Smooth muscle cell of the brain vasculature (primary cell): ENCODE results near the gene C6orf62.
"Not testable (repeated sequence)": the region's sequence is repeated elsewhere in the genome, so short reads cannot be mapped to it uniquely, and the experiment has no call there.

ENCODE experiments used
- DNase-seq: peaks from one replicate; pipeline ENCODE4 v3.0.0-alpha.2; 2012; ENCODE audit warnings: low read depth, low spot score

C6orf62 gene

DNA sequence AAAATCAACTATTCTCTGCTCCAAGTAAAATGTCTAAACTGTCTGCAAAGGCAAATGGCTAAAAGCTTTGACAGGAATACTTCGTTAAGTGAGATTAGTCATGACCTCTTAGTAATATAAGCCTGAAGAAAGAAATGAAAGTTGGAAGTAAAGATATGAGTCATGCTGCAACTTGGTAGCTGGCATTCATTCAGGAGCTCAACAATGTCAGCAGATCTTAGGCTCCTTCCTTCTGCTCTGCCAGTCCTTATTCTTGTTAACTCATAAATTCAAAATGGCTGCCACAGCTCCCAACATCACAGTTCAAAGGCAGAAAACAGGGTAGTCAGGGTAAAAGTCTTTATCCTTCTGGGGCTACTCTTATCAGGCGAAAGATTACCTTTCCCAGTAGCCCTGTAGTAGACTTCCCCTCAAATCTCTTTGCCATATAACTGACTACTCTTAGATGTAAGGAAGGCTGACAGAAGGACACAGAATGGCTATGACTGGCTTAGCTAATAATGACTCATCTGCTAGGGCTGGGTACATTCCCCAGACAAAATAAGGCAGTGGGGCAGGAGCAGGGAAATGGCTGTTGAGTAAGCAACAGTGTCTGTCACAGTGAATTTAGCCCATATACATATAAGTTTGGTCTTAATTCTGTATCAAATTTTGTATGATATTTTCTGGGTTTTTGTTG is 24.4 kb upstream of the C6orf62 start:
- peak; percentile 60 for DNase-seq

DNA sequence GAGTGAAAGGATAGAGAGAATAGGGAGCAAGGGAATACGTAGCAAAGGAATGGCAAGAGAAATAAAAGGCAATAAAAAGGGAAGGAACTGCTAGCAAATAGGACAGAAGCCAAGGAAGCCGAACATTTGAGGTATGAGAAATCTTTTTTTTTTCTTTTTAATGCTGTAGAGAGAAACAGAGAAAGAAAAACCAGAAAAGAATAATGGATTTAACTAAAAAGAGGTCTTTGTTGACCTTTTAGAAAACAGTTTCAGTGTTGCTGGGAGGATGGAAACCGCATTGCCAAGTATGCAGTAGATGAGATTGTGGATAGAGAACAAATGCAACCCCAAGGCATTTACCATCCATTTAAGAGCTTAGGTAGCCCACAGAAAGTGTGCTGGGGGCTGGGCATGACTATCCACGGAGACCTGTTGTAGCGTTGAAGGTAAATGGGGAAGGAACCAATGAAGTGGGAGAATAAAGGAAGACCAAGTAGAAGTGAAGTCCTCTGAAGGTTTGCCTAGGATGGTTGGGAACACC is 23.3 kb upstream of the C6orf62 start:
- DNase-seq = no peak

GRCh38 chr6:24740861-24741260 is 21.9 kb upstream of the C6orf62 start:
- DNase-seq = no peak

DNA sequence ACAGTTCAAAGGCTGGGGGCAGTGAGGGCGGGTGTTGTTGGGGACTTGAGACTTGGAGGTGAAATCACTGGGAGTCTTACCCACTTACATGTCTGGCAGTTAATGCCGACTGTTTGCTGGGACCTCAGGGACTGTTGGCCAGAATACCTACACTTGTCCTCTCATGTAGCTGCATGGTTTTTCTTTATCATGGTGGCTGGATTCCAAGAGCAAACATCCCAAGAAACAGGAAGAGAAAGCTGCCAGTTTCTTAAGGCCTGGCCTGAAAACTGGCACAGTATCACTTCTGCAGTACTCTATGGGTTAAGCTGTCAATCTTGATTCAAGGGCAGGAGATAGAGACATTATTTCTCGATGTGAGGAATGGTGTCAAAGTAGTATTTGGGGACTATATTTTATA is 19.8 kb upstream of the C6orf62 start:
- DNase-seq = no peak

DNA sequence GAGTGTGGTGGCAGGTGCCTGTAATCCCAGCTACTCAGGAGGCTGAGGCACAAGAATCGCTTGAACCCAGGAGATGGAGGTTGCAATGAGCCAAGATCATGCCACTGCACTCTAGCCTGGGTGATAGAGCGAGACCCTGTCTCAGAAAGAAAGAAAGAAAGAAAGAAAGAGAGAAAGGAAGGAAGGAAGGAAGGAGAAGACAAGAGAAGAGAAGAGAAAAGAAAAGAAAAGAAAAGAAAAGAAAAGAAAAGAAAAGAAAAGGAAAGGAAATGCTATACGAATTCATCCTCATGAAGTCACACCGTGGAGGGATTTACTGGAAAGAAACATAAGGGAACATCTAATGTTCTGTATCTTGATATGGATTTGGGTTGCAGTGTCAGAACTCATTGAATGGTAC is 15.8 kb upstream of the C6orf62 start:
- DNase-seq = not testable (repeated sequence)

DNA sequence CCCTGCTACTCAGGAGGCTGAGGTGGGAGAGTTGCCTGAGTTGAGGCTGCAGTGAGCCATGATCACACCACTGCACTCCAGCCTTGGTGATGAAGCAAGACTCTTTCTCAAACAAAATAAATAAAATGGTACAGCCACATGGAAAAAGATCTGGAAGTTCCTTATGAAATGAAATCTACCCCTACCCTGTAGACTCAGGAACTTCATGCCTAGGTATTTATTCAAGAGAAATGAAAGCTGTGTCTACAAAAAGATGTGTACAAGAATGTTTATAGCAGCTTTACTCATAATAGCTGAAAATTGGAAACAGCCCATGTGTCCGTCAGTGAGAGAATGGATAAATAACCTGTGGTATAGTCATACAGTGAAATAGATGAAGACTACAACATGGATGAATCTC is 15.2 kb upstream of the C6orf62 start:
- DNase-seq = no peak

GRCh38 chr6:24731456-24732134 is 12.6 kb upstream of the C6orf62 start:
- not testable (repeated sequence) for DNase-seq

DNA sequence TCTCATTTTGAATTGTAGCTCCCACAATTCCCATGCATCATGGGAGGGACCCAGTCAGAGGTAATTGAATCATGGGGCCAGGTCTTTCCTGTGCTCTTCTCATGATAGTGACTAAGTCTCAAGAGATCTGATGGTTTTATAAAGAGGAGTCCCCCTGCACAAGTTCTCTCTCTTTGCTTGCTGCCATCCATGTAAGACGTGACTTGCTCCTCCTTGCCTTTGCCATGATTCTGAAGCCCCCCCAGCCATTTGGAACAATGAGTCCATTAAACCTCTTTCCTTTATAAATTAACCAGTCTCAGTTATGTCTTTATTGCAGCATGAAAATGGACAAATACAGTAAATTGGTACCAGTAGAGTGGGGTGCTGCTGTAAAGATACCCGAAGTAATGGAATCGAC is 11.7 kb upstream of the C6orf62 start:
- not testable (repeated sequence) for DNase-seq

DNA sequence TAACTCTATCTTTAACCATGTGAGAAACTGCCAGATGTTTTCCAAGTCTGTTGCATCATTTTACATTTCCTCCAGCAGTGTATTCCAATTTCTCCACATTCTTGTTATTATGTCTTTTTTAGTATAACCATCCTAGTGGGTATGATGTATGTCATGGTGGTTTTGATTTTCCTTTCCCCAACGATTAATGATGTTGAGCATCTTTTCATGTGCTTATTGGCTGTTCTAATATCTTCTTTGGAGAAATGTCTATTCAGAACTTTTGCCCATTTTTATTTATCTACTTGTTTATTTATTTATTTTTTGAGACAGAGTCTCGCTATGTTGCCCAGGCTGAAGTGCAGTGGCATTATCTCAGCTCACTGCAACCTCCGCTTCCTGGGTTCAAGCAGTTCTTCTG is 4.3 kb upstream of the C6orf62 start:
- no peak for DNase-seq

DNA sequence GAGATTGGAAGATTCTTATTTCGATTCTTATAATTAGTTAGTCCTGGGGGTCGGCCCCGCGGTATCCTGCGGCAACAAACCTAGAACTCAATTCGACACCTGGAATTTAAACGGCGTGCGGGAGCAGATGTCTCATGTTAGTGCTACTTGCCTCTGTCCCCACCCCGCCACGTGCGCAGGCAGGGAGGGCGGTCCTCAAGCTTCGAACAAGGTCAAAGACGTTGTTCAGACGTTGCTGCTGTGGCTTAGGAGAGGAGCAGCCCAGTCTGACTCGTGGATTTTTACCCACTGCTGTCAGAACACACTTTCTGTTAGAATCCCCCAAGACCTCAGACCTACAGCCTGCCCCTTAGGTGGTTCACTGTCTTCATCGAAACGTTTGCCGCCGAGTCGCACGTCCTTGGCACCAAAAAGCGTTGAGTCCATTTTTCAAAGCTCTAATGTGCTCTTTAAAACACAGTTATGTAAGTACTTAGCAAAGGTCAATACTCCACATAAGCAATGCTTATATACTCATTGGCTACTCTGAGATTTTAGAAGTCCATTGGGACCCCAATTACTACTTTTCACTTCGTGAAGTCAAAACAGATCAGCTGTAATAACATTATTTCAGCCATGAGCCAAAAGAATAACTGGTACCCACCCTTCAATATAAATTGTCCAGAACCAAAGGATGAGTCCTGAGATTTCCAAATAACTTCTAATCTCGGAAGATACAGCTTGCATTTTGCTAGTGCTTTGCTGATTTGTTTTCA is 2.7 kb upstream of the C6orf62 start:
- no peak for DNase-seq

GRCh38 chr6:24720604-24721460 is 1.9 kb upstream of the C6orf62 start:
- peak; percentile 100 for DNase-seq

DNA sequence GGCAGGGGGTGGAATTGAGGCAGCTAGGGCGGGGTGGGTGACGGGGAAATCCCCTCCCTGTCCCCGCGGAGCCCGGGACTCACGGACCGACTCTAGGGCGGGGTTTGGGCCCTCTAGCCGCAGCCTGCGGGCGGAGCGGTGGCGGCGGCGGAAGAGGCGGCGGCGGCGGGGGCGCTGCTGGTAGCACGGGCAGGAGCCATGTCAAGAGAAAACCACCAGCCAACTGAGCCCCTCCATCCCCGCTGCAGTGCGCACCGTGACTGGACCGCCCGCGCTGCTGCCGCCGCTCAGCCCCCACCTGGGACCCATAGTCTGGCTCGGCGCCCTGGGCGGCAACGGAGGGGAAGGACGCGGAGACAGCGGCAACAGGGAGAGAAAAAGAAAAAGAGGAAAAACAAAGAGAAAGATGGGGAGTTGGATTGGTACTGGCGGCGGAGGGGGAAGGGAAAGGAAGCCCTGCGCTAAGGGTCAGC is 1.2 kb upstream of the C6orf62 start:
- DNase-seq = no peak

DNA sequence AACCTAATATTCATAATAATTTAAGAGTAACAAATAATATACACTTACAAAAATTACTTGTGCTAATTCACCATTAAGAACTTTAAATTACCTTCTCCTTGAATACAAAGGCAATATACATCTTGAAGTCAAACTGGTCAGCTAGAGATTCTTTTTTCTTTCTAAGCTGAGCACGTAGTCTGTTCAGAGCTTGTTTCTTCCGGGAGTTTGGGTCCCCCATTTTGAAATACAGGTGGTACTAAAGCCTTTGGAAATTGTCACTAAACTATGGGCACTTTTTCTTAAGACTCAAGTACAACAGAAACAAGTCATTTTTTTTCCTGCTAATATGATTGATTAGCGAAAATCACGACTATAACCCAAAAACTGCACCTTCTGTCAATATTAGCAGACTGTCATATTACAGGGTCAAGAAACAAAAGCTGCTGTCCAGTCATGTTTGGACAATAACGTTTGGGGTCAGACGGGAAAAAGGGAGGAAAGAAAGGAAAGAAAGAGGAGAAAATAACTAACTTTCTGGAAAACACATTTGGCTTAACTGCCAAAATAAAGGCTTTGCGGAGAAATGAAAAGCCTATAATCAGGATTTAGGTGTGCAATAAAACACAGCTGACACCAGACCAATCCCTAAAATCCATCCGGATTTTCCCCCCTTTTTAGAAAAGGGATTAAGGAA is 367 bp downstream of the C6orf62 start:
- DNase-seq = no peak

GRCh38 chr6:24716602-24717148 is 2.3 kb downstream of the C6orf62 start:
- not testable (repeated sequence) for DNase-seq

- DNase-seq = no peak
Observed at GRCh38 chr6:24710519-24711303, 8.2 kb downstream of the C6orf62 start.

GRCh38 chr6:24709014-24709711 is 9.8 kb downstream of the C6orf62 start:
- no peak for DNase-seq

DNA sequence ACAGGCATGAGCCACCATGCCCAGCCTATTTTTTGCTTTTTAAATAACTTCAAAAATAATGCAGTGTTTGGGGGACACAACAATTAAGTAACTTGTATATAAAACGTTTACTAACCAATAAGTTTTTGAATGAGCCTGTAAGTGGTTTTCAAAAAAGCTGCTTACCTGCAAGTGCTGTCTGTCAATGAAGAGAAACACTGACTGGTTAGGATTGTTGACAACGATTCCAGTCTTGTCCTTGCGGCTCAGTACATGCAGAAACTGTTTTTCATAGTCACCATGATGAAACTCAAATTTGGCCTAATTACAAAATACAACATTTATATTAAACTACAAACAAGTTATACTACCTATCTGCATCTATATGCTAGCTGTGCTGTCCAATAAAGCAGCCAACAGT is 10.3 kb downstream of the C6orf62 start:
- no peak for DNase-seq

GRCh38 chr6:24704468-24704867 is 14.5 kb downstream of the C6orf62 start:
- DNase-seq = no peak

GRCh38 chr6:24702720-24703282 is 16.2 kb downstream of the C6orf62 start:
- no peak for DNase-seq
